ENCODE measurements around the gene HHAT.

HHAT gene

DNA sequence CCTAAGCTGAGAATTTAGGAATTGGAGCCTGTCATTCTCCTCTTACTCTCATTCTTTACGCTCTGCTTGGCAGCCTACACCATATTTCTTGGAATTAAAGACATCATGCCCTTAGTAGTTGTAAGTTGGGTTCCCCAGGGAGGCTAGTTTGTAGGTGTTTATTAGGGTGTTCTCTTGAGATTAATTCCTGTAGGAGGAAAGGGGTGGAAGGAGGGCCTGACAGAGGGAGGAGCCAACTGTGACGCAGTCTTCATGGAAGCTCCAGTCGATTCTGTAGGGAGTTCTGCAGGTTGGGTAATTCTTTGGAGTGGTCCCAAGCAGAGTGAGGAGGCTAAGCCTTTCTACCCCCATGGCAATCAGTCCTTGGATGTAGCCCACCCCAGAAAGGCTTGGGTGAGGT is 111.4 kb downstream of the HHAT start:
- ChIA-PET POLR2A (interaction anchor here (0.8 to 2.2 kb wide), 4 partner anchors 8 to 111 kb away, joined by 3 to 24 read pairs (median 8); partner anchors contain the start of gene HHAT), CTCF (interaction anchor here (1.1 to 4.6 kb wide), 9 partner anchors 9 to 694 kb away, joined by 3 to 40 read pairs (median 4); partner anchors contain the start of gene KCNH1)
- TF ChIP-seq, protein P1, sequence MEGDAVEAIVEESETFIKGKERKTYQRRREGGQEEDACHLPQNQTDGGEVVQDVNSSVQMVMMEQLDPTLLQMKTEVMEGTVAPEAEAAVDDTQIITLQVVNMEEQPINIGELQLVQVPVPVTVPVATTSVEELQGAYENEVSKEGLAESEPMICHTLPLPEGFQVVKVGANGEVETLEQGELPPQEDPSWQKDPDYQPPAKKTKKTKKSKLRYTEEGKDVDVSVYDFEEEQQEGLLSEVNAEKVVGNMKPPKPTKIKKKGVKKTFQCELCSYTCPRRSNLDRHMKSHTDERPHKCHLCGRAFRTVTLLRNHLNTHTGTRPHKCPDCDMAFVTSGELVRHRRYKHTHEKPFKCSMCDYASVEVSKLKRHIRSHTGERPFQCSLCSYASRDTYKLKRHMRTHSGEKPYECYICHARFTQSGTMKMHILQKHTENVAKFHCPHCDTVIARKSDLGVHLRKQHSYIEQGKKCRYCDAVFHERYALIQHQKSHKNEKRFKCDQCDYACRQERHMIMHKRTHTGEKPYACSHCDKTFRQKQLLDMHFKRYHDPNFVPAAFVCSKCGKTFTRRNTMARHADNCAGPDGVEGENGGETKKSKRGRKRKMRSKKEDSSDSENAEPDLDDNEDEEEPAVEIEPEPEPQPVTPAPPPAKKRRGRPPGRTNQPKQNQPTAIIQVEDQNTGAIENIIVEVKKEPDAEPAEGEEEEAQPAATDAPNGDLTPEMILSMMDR (IDR thresholded peaks at IDR 0.05; ENCODE audit: insufficient read depth, low read length, missing control alignments), result no peak
- H3K4me3 ChIP-seq (ENCODE audit: low read depth, low read length), result no peak overlapping the region
- DNase-seq (ENCODE audit: low read depth, low spot score), result peak; percentile 23

DNA sequence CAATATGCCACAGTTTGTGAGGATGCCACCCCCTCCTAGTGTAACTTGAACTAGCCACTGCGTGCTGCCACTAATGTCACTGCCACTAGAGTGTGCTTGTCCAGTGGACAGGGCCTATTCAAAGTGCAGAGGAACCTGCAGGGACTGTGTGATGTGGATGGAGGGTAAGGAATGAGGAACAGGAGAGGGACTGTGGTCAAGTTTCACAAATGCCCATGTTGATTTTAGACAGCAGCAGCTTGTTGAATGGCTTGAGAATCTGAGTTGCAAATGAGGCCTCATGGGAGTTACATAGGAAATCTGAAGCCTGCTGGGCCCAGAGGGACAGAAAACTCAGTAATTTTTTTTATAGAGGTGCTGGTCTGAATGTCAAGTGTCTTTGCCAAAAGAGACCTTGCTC is 112.3 kb downstream of the HHAT start:
- peak; percentile 36 for DNase-seq (ENCODE audit: low read depth, low spot score)
- CTCF ChIA-PET, result interaction anchor here (0.8 to 4.6 kb wide), 11 partner anchors 8 to 694 kb away, joined by 3 to 40 read pairs (median 4); partner anchors contain the start of gene KCNH1
- H3K4me3 ChIP-seq (ENCODE audit: low read depth, low read length), result no peak overlapping the region
- POLR2A ChIA-PET, result interaction anchor here (1.4 kb wide), 1 partner anchor 67 kb away, joined by 12 read pairs; no protein-coding TSS in a partner anchor
- TF ChIP-seq, protein P1 (IDR thresholded peaks at IDR 0.05; ENCODE audit: insufficient read depth, low read length, missing control alignments), result no peak

DNA sequence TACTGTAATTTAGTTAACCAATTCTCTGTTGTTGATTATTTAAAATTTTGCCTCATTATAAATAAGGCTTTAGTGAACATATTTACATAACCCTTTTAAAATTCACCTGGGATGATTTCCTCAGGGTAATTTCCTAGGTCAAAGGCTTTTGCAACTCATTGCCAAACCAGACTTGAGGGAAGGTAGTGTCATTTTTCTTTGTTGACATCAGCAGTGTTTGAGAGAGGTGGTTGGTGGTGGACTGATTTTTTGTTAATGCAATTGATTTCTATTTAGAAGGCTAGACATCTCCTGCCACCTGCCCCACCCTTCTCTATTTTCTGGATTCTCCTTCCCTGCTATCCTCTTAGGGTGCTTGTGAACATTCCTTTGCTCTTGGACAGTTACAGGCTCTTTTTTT is 116.8 kb downstream of the HHAT start:
- POLR2A ChIA-PET, result no interaction called here
- CTCF ChIA-PET, result interaction anchor here (0.6 to 9.2 kb wide), 5 partner anchors 29 to 689 kb away, joined by 4 to 403 read pairs (median 4); partner anchors contain the start of gene KCNH1
- TF ChIP-seq, protein P1 (IDR thresholded peaks at IDR 0.05; ENCODE audit: insufficient read depth, low read length, missing control alignments), result no peak
- DNase-seq (ENCODE audit: low read depth, low spot score), result no peak
- no peak overlapping the region for H3K4me3 ChIP-seq (ENCODE audit: low read depth, low read length)

DNA sequence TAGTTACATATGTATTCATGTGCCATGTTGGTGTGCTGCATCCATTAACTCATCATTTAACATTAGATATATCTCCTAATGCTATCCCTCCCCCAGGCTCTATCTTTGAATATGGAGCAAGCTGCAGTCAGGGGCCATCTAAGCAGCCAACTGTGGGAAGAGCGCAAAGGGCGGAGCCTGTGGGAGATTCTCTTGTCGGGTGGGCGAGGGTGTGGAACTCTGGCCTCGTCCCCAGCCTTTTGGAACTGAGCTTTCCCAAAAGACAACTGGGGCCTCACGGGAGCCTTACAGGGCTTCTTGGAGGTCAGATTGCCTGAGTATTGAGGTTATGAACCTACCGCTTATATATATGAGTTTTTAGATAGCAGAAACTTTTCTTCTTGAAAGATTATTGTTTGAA is 117.2 kb downstream of the HHAT start:
- no peak for DNase-seq (ENCODE audit: low read depth, low spot score)
- no peak overlapping the region for H3K4me3 ChIP-seq (ENCODE audit: low read depth, low read length)
- CTCF ChIA-PET, result interaction anchor here (1.0 to 9.2 kb wide), 14 partner anchors 12 to 1069 kb away, joined by 3 to 403 read pairs (median 18); partner anchors contain the start of gene KCNH1
- POLR2A ChIA-PET, result no interaction called here
- TF ChIP-seq, protein P1 (IDR thresholded peaks at IDR 0.05; ENCODE audit: insufficient read depth, low read length, missing control alignments), result no peak

DNA sequence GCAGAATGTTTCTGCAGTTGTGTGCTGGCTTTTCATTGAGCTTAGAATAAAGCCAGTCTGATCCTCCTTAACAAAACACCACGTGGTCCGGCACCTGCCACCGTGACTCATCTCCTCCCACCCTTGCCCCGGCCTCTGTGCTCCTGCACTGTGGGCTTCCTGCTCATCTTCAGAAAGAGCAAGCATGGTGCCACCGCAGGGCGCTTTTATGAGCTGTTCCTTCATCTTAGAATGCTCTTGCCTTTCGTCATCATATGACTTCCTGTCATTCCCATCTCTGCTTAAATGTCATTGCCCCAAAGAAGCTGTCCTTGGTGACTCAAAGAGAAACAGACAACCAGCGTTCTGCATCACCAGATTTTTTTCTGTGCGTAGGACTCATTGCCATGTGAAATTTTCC is 117.8 kb downstream of the HHAT start:
- TF ChIP-seq, protein P1 (IDR thresholded peaks at IDR 0.05; ENCODE audit: insufficient read depth, low read length, missing control alignments), result no peak
- no peak for DNase-seq (ENCODE audit: low read depth, low spot score)
- CTCF ChIA-PET, result interaction anchor here (0.9 to 9.2 kb wide), 23 partner anchors 9 to 1068 kb away, joined by 3 to 403 read pairs (median 9); partner anchors contain the start of gene KCNH1
- POLR2A ChIA-PET, result interaction anchor here (2.6 kb wide), 1 partner anchor 687 kb away, joined by 11 read pairs; the partner anchor contains the start of gene KCNH1
- H3K4me3 ChIP-seq (ENCODE audit: low read depth, low read length), result no peak overlapping the region

DNA sequence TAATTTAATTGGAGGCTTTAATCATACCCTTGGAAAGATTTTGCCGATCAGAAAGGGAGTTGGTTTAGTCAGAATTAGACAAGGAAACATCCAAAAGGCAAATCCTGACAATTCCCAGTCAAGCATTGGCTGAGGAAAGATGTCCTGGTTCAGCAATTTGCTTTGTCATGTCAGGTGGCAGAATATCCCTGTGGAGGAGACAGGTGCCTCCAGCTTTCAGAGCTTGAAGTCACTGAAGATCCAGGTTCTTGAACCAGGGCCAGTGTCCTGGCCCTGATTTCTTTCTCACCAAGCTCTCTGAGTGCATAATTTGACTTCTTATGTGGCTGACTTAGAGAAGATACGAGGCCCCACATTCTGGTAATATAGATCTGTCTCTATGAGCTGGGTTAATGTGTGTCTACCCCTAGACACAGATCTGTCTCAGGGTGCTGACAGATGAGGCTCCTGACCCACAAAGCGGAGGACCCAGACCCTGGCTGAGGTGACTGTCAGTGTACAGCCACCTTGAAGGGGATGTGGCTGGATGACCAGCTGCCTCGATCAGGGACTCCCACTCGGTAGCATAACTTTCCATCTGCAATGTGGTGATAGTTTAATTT is 118.9 kb downstream of the HHAT start:
- POLR2A ChIA-PET, result interaction anchor here (0.6 to 2.6 kb wide), 4 partner anchors 8 to 686 kb away, joined by 3 to 11 read pairs (median 3); partner anchors contain the start of gene KCNH1
- TF ChIP-seq, protein P1 (IDR thresholded peaks at IDR 0.05; ENCODE audit: insufficient read depth, low read length, missing control alignments), result no peak
- no peak for DNase-seq (ENCODE audit: low read depth, low spot score)
- CTCF ChIA-PET, result interaction anchor here (0.5 to 9.2 kb wide), 33 partner anchors 8 to 1067 kb away, joined by 3 to 403 read pairs (median 5); partner anchors contain the start of gene KCNH1
- no peak overlapping the region for H3K4me3 ChIP-seq (ENCODE audit: low read depth, low read length)

Measured in AG04449 (cell line).